A172 (cell line): Measurements from ENCODE around the gene GNPTG. TPM values are rescaled to one million over a fixed set of nuclear protein-coding genes. Genes with fewer than 3 reads are reported as not detected.

Source experiments
- DNase-seq: peaks from one replicate; pipeline ENCODE4 v3.0.0-alpha.2; 2015; ENCODE audit warnings: low spot score
- total RNA-seq: library from RNA; depleted of rRNA; stranded (reverse); fragments of >200 nt; shearing (Covaris generic); gene quantifications from 2 replicates; pipeline ENCODE4 v1.2.3, GENCODE V29; 2014

GNPTG gene
- total RNA-seq, 1 experiment from 2014 or later = 45.8 TPM

DNA sequence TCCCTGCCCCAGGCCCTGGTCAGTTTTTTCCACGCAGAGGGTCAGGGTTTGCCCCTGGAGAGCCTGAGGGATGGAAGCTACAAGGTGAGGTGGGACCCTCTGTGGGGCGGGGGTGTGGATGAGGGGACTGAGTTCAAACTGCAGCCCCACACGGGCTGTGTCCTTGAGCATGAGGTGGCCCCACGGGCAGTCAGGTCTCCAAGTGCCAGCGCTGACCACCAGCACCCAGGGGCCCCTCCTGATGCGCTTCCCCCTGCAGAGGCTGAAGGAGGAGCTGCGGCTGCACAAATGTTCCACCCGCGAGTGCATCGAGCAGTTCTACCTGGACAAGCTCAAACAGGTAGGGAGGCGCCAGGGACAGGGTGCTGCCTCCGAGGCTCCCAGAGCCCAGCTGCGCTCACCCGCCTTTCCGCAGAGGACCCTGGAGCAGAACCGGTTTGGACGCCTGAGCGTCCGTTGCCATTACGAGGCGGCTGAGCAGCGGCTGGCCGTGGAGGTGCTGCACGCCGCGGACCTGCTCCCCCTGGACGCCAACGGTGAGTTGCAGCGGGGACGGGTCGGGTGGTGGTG, 4.4 kb upstream of the GNPTG start:
- DNase-seq = no peak

DNA sequence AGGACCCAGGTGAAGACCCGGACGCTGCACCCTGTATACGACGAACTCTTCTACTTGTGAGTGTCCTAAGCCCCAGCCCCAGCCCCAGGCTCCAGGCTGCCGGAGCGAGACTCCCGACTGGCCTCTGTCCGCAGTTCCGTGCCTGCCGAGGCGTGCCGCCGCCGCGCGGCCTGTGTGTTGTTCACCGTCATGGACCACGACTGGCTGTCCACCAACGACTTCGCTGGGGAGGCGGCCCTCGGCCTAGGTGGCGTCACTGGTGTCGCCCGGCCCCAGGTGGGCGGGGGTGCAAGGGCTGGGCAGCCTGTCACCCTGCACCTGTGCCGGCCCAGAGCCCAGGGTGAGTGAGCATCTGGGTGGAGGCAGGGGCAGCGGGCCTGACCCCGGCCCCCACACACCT, 3.8 kb upstream of the GNPTG start:
- no peak for DNase-seq

DNA sequence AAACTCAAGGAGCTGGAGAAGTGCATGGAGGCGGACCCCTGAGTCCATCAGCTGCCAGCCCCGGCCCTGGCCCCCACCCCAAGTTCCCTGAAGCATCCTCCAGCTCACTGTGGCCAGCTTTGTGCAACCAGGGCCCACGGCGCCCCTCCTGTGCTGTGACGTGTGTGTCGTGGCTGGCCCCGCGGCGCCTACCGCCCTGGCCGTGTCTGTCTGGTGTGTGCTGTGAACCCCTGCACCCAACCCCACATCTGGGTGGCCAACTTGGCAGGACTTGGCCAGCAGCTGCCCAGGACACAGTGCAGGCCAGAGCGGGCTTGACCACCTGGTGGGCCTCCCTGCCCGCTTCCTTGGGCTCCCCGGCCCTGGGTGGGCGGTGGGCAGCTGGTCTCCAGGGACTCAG, 3.3 kb upstream of the GNPTG start:
- no peak for DNase-seq

DNA sequence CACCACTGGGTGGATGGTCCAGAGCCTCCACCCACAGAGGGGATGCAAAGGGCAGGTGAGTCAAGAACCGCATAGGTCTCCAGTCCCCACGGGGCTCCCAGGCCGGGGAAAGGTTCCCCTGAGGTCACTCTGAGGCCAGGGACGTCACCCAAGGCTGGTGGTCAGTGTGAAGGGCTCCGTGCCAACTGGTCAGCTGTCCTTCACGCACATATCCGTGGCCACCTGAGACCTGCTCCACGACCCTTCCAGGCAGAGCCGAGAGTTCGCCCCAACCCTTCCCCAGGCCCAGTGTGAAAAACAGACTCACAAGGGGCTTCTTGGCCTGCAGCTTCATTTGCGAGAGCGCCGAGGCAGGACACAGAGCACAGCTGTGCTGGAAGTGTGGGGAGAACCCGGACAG, 2.8 kb upstream of the GNPTG start:
- DNase-seq = no peak

DNA sequence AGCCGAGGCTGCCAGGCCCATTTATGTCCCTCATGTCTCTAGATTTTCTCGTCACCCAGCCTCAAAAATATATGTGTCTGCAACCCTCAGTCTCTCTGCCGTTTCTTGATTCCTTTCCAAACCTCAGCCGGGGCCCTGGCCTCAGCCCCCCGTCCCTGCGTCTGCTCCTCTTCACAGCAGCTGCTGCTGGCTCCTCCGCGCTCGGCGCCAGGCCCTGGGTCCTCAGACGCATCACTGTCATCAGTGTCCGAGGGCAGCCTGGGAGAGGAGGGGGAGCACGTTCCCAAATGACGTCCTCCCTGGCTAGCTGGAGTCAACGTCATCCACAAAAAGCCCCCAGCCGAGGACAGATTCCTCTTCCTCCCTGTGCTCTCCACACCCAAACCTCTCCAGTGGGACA, 2.4 kb upstream of the GNPTG start:
- no peak for DNase-seq

DNA sequence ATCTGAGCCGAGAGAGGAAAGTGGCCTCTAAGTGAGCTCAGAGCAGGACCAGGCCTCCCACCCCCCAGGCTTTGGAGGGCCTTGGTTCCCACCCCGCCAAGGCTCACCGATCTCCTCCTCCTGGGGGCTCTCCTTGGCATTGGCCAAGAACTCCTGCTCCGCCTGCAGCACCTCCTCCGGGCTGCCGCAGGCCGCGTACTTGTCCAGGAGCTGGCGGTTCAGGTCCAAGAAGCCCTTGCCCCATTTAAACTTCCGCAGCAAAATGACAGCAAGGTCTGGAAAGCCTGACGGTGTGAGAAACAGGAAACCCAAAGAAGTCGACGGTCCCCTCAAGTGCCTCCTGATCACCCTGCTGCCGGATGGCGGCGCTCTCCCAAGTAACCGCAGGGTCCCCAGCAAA, 1.8 kb upstream of the GNPTG start:
- no peak for DNase-seq

DNA sequence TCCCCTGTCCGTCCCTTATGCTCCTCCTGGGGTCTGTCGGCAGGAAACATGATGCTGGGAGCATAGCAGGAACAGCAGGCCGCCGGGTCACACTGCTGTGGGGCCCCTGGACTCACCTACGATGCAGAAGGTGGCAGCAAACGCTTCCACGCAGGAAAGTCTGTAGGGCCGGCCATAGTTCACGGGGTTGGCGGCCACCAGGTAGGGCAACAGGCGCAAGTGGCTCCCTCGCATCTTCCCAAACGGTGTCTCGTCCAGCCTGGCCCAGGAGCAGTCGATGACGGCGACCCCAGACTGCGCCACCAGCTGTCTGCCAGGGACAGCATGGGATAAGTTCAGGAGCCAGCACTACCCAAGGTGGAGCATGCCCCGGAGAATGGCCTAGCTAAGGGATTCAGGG, 1.0 kb upstream of the GNPTG start:
- DNase-seq = no peak

DNA sequence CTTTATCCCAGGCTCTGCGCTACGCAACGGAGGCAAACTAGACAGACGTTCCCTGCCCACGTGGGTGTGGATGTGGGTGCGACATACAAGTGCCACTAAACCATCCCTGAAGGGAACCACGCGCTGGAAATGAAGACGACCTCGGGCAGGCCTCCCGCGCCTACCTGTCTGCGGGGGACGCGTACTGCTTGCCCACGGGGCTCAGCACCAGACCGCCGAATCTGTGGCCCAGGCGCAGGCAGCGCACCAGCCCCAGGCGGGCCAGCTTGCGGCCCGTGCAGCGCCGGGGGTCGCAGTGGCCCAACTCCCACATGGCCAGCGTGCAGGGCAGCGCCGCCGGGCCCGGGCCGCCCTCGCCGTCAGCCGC, 533 bp upstream of the GNPTG start:
- DNase-seq = no peak

DNA sequence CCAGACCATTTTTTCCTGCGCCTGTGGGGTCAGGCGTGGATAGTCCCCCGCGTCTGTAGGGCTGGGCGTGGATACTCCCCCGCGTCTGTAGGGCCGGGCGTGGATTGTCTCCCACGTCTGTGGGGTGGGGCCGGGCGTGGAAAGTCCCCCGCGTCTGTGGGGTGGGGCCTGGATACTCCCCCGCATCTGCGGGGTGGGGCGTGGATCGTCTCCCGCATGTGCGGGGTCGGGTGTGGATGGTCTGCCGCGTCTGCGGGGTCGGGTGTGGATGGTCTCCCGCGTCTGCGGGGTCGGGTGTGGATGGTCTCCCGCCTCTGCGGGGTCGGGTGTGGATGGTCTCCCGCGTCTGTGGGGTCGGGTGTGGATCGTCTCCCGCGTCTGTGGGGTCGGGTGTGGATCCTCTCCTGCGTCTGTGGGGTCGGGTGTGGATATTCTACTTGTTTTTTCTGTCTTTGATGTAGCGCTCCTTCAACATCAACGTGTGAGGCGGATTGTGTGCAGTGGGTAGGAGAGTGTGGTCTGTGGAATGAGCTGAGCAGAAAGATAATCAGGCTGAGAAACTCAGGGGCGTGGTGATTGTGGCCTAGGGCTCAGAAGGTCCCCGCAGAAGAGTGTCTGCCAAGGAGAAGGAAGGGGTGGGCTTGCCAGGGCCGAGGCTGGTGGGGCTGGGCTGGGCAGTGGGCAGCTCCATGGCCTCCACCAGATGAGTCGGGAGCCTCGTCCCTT, 3.2 kb downstream of the GNPTG start:
- DNase-seq = no peak

DNA sequence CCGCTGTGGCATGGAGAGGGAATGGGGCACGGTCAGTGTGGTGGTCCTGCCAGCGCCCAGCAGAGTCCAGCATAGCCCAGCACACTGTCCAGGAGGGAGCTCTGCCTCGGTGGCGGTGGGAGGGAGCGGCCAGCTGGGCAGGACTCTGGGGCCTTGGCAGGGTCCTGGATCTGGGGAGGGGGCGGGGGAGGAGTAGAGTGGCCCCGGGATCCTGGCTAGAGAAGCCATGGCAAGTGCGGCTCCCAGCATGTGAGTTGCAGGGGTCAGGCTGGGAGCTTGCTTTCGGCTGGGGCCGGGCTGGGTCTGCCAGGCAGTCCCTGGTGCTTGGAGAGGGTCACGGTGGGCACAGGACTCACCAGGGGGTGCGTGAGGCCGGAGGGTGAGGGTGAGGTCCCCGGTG, 3.9 kb downstream of the GNPTG start:
- no peak for DNase-seq

DNA sequence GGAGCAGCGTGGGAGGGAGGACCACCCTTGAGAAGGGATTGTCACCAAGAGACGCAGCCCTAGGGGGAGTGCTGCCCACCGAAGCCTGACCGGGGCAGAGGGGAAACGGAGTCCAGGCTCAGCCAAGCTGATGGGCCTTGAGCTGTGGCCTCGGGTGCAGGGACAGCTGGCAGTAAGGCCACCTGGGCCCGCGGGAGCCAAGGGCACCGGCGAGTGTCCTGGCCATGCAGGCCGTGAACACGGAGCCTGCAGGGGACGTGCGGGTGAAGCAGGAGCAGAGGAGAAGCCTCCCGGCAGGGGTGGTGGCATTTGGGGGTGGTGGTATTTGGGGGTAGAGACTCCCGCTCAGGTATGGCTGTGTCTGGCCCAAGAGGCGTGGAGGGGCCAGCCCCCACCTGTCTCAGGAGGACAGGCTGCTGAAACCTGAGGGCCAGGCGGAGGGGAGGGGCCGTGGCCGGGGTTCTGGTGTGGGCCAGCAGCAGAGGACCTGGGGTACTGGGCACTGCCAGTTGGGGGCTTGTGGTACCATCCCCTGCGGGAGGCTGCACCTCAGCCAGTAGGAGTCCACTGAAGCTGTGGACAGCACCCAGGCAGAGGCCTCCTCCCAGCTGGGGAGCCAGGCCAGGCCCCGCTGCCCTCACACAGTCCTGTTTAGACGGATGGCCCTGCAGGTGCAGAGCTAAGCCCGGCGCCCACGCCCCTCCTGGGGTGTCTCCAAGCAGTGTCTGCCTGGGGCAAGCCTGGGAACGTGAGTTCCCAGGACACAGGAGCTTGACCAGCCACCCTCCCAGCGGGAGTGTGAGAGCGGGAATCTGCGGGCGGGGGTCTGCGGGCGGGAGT, 4.5 kb downstream of the GNPTG start:
- no peak for DNase-seq

DNA sequence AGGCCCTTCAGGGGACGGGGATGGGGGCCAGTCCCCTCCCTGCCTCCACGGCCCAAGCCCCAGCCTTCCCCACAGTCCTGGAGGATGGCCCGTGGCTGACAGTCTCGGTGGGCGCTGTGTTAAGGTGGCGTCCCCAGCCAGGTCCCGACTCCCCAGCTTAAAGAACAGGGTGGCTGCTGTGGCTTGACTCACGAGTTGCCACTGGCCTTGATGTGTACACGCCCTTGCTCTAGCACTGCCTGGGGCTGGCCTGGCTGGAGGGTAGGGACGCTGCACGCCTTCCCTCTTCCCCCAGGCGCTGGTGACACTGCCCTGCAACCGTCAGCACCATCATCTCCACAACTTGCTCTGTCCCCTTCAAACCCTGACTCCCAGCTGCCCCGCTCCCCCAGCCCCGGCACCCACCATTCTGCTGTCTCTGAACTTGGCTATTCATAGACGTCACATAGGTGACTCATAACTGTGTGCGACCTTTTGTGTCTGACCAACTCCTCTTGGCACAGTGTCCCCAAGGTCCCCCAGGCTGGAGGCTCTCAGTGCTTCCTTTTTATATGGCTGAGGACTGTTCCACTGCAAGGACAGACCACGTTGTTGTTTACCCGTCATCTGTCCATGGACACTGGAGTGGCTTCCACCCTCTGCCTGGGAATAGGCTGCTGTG, 6.3 kb downstream of the GNPTG start:
- peak; percentile 41 for DNase-seq

DNA sequence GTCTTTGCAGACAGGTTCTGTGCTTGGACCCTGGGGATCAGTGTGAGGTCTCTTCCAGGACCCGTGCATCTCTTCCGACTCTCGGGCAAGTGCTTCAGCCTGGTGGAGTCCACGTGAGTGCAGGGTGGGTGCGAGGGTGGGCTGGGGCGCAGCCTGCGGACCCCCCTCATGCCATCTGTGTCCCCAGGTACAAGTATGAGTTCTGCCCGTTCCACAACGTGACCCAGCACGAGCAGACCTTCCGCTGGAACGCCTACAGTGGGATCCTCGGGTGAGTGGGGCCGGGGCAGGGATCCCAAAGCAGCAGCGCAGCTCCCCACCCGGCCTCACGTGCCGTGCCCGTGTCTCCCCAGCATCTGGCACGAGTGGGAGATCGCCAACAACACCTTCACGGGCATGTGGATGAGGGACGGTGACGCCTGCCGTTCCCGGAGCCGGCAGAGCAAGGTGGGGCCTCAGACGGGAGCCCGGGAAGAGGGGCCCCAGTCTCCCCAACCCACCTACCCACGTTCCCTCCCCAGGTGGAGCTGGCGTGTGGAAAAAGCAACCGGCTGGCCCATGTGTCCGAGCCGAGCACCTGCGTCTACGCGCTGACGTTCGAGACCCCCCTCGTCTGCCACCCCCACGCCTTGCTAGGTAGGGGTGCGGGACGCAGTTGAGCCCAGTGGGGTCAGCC, 10.1 kb downstream of the GNPTG start:
- DNase-seq = no peak

DNA sequence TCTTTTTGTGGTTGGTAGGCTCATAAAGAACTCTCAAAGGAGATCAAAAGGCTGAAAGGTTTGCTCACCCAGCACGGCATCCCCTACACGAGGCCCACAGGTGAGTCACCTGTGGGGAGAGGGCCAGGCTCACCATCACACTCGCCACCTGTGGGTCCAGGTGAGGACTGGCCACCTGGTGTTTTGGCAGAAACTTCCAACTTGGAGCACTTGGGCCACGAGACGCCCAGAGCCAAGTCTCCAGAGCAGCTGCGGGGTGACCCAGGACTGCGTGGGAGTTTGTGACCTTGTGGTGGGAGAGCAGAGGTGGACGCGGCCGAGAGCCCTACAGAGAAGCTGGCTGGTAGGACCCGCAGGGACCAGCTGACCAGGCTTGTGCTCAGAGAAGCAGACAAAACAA, 11.1 kb downstream of the GNPTG start:
- DNase-seq = no peak

DNA sequence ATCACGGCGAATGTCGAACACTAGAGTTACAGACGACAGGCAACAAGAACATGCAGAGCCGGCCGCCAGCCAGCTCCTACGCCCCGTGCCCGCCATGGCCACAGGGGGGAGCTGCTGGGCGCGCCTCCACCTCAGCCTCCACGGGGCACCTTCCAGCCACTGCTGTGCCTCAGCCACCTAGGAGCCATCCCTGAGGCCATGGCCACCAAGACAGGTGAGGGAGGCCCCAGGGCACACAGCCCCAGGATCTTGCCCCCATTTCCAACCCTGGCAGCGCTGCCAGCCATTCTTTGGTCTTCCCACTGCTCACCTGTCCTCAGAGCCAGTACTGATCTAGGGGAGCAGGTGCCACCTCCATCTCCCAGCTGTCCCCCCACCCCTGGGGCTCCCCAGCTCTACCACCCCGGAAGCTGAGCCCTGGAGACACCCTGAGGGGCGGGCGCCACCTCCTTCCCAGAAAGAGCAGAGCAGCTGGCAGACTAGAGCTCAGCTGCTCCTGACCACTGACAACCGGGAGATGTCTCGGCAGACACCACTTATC, 11.8 kb downstream of the GNPTG start:
- no peak for DNase-seq

DNA sequence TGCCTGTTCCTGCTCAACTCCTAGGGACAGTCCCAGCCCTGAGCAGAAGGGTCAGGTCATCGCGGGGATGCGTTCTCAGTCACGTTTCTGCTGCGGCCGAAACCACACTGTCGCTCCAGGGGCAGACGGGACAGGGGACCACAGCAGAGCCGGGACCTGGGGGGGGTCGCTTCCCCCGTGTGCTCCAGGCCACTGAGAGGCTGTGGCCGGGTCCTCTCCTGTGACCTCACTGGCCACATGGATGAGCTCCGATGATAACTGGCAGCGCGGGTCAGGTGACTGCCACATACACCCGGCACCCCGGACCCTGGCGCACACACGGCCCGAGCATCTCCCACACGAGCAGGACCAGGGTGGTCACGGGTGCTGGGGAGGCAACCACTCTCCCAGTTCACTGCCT, 12.8 kb downstream of the GNPTG start:
- no peak for DNase-seq

DNA sequence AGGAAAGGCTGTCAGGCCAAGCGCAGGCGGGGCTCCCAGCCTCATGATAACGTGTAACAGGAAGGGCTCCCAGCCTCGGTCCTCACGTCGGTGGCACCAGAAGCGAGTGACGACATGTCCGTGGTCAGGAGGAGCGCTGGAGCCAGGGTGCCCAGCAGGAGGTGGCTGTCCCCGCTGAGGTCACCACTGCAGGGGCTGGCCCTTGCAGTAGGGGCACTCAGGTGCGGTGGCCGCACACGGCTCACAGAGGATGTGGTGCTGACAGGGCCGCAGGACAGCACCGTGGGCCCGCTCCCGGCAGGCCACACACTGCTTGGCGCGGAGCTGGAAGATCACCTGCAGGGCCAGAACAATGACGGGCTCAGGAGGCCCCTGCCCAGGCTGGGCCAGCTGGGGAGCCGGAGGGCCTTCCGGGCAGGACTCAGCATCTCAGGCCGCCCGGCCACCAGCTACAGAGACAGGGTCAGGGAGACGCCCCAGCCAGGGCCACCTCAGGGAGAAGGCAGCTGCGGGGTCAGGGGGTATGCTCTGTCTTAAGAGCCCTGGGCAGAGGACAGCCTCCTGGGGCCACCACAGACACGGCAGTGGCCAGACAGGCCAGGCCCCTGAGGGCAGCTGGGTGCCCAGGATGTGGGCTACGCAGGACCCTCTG, 14.5 kb downstream of the GNPTG start:
- DNase-seq = no peak

DNA sequence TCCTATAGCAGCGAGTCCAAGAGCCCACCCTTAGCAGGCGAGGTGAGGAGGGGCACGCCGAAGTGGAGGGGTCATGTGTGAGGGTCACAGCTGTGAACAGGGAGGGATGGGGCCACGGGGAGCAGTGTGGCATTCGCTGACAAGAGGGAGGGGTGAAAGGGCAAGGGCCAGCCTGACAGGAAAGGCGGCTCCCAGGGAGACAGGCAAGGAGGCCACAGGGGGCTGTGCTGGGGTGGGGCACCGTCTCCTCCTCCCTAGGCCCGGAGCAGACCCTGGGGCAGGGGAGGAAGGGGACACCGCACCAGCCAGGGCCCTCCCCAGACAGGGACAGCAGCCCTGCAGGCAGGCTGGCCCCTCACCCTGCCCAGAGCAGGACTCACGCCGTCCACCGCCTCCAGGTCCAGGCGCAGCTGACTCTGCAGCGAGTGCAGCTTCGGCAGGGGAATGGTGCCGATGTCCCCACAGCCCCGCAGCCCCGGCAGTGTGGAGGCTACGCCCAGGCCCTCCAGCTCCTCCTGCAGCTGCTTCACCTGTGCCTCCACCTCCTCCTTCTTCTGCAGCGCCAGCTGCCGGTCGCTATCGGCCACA, 15.1 kb downstream of the GNPTG start:
- DNase-seq = no peak

DNA sequence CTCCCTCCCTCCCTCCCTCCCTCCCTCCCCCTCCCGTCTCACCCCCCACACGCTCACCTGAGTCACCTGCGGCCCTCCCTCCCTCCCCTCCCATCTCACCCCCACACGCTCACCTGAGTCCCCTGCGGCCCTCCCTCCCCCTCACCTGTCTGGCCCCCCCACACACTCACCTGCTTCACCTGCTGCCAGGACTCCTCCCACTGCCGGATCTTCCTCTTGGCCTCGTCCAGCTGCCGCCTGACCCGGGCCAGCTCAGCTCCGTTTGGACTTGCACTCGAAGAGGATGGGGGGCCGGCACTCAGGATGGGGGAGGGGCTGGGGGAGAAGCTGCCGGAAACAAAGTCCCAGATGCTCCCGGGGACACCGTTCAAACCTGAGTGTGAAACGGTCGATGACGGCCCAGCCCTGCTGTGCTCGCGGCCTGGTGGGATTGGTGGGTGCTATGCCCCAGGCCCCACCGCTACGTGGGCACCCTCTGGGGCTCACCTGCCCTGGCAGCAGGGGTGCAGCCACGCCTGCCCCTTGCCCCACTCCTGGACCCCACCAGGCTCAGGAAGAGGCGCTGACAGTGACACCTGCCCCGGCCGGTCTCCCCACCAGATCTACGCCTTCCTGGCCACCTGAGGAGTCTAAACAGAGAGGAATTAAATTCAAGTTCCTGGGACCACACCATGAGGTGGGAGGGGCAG, 15.9 kb downstream of the GNPTG start:
- DNase-seq = no peak
